WTC11 (cell line): ENCODE data around the gene RUVBL2.
"Not testable (repeated sequence)": the region's sequence is repeated elsewhere in the genome, so short reads cannot be mapped to it uniquely, and the experiment has no call there.

Source experiments
- ATF1 ChIP-seq: sonication (generic); formaldehyde crosslinking; IDR thresholded peaks from 2 replicates; pipeline ENCODE4 v1.8.1; 2023; ENCODE audit warnings: mild to moderate bottlenecking, moderate library complexity, missing genetic modification reagents
- CDX4 ChIP-seq: fragments of 250-450 bp; sonication (Bioruptor Pico); IDR thresholded peaks from 2 replicates; pipeline ENCODE4 v1.9.0; 2021; ENCODE audit warnings: moderate library complexity, mild to moderate bottlenecking, inconsistent platforms, borderline replicate concordance
- CTCF ChIP-seq: fragments of 200-600 bp; IDR thresholded peaks from 2 replicates; pipeline ENCODE4 v1.8.0; 2022; ENCODE audit warnings: antibody characterized with exemption
- GTF2I ChIP-seq: fragments of 250-450 bp; sonication (Bioruptor Pico); conservative IDR thresholded peaks from 2 replicates; pipeline ENCODE4 v1.4.0; 2021; ENCODE audit warnings: mild to moderate bottlenecking
- KAT7 ChIP-seq: sonication (generic); formaldehyde crosslinking; IDR thresholded peaks from 2 replicates; pipeline ENCODE4 v1.8.1; 2023; ENCODE audit warnings: missing genetic modification reagents, mild to moderate bottlenecking, borderline replicate concordance
- SMAD3 ChIP-seq: sonication (generic); formaldehyde crosslinking; IDR thresholded peaks from 2 replicates; pipeline ENCODE4 v1.8.0; 2022; ENCODE audit warnings: missing genetic modification reagents, mild to moderate bottlenecking, borderline replicate concordance
- TP53 ChIP-seq: sonication (generic); formaldehyde crosslinking; IDR thresholded peaks from 2 replicates; pipeline ENCODE4 v1.8.1; 2023; ENCODE audit warnings: mild to moderate bottlenecking, missing genetic modification reagents
- USF1 ChIP-seq: sonication (generic); formaldehyde crosslinking; IDR thresholded peaks from 2 replicates; pipeline ENCODE4 v1.8.0; 2022; ENCODE audit warnings: mild to moderate bottlenecking, missing genetic modification reagents
- ZNF416 ChIP-seq: fragments of 250-450 bp; sonication (Bioruptor Pico); IDR thresholded peaks from 2 replicates; pipeline ENCODE4 v1.9.0; 2021; ENCODE audit warnings: mild to moderate bottlenecking, inconsistent platforms

GRCh38 chr19:49030323-49030722 is 36.6 kb downstream of the RUVBL2 start:
- TF ChIP-seq CTCF; KAT7; ZNF416 (CRISPR knock-in tag); TP53; SMAD3; USF1; CDX4; GTF2I (CRISPR knock-in tag); ATF1 (CRISPR knock-in tag): not testable (repeated sequence)
